HG03280 (cell line): ENCODE results near the gene SRPK1.
"Not testable (repeated sequence)": the region's sequence is repeated elsewhere in the genome, so short reads cannot be mapped to it uniquely, and the experiment has no call there.

Experiments
- ATAC-seq: cut with Tn5 transposase; IDR thresholded peaks from one replicate; pipeline ENCODE4 v1.9.1; 2021; ENCODE audit warnings: mild to moderate bottlenecking, moderate library complexity; ENCODE audit not compliant: unreplicated experiment

The SRPK1 gene

DNA sequence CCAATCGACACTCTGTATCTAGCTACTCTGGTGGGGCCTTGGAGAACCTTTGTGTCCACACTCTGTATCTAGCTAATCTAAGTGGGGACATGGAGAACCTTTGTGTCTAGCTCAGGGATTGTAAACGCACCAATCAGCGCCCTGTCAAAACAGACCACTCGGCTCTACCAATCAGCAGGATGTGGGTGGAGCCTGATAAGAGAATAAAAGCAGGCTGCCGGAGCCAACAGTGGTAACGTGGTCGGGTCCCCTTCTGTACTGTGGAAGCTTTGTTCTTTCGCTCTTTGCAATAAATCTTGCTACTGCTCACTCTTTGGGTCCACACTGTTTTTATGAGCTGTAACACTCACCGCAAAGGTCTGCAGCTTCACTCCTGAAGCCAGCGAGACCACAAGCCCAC, 11.0 kb upstream of the SRPK1 start:
- ATAC-seq: not testable (repeated sequence)

DNA sequence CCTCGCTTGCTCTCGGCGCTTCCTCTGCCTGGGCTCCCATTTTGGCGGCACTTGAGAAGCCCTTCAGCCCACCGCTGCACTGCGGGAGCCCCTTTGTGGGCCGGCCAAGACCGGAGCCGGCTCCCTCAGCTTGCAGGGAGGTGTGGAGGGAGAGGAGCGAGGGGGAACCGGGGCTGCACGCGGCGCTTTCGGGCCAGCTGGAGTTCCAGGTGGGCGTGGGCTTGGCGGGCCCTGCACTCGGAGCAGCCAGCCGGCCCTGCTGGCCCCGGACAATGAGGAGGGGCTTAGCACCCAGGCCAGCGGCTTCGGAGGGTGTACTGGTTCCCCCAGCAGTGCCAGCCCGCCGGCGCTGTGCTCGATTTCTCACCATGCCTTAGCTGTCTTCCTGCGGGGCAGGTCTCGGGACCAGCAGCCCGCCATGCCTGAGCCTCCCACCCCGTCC, 10.2 kb upstream of the SRPK1 start:
- ATAC-seq: no peak

- no peak for ATAC-seq
These were observed 8.7 kb upstream of the SRPK1 start for GRCh38 chr6:35929601-35930000.

DNA sequence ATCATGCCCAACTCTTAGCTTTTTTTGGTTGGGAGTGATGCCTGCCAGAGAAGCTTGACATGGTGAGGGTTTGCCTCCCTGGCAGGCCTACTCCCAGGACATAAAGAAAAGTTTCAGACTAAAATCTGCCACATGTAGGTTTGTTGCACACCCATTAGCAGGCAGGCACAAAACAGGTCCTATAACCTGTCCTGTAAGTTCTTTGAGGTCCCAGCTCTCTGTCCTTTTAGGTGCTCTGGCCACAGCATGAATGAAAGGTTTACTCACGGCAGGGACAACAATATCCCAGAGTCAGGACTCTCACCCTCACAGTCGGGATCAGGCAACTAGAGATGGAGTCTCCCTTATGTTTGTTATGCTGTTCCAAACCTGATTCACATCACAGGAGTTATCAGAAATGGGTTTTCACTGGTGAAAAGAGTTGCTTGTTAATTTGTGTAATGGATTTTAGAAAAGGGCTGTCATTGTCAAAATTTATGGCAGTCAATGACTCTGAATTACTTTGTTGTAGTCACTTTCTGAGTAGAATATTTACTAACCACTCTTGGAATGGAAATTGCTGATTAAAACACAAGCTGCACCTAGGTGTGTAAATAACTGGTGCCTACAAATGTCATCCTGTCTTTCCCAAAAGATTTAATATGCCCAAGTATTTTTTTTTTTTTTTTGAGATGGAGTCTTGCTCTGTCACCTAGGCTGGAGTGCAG, 5.8 kb upstream of the SRPK1 start:
- no peak for ATAC-seq

- ATAC-seq: no peak
These were observed 5.1 kb upstream of the SRPK1 start for GRCh38 chr6:35925961-35926360.

DNA sequence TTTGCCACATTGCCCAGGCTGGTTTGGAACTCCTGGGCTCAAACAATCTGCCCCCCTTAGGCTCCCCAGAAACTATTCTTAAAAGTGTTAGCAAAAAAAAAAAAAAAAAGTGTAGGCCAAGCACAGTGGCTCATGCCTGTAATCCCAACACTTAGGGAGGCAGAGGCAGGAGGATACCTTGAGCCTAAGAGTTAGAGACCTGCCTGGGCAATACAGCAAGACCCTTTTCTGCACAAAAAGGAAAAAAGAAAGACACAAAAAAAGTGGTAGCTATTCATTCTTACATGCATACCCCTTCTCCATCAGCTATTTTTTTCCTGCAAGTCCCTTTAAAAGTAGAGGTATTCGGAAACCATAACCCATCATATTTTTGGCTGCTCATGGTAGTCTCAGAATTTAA, 3.2 kb upstream of the SRPK1 start:
- ATAC-seq: no peak

GRCh38 chr6:35922139-35922554, 1.2 kb upstream of the SRPK1 start:
- ATAC-seq: no peak

- peak; percentile 33 for ATAC-seq
These were observed 809 bp downstream of the SRPK1 start for GRCh38 chr6:35919827-35920751.

- ATAC-seq: peak; percentile 7
These were observed 1.6 kb downstream of the SRPK1 start for GRCh38 chr6:35919085-35919826.

DNA sequence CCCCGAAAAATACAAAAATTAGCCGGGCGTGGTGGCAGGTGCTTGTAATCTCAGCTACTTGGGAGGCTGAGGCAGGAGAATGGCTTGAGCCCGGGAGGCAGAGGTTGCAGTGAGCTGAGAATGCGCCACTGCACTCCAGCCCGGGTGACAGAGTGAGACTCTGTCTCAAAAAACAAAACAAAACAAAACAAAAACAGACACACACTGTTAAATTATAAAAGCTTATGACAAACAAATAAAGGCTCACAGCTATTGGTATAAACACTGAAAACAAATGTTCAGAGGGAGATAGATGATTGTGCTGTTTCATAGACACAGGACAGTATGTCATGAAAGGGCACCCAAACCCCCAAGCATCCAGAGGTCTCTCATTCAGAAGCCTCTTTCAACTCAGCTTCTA, 4.0 kb downstream of the SRPK1 start:
- ATAC-seq: not testable (repeated sequence)

GRCh38 chr6:35916056-35916455, 4.8 kb downstream of the SRPK1 start:
- ATAC-seq: no peak

DNA sequence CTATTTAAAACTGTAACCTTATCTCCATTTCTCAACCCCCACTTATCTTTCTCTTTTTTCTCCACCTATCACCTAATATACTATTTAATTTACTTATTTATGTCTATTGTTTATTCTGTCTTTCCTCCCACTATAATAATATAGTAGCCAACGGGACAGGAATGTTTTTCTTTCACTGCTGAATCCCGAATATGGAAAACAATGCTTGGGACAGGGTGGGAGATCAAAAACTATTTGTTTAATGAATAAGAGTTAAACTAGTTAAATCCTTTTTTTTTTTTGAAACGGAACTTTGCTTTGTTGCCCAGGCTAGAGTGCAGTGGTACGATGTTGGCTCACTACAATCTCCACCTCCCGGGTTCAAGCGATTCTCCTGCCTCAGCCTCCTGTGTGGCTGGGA, 6.4 kb downstream of the SRPK1 start:
- no peak for ATAC-seq

DNA sequence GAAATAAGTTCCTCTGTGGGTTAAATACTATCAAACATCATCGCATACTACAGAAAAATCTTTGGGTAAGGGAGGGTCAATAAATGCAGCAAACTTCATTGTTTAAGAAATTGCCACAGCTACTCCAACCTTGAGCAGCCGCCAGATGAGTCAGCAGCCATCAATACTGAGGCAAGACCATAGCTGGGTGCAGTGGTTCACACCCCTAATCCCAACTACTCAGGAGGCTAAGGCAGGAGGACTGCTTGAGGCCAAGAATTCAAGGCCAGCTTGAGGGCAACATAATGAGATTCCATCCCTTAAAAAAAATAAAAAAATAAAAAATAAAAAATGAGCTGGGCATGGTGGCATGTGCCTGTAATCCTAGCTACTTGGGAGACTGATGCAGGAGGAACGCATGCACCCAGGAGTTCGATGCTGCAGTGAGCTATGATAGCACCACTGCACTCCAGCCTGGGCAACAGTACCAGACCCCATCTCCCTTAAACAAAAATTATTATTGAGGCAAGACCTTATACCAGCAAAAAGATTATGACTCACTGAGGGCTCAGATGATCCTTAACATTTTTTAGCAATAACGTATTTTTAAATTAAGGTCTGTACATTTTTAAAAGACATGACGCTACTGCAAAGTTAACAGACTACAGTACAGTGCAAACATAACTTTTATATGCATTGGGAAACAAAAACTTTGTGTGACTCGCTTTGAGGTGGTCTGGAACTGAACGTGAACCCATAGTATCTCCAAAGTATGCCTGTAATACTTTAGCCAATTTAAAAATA, 8.8 kb downstream of the SRPK1 start:
- ATAC-seq: no peak

DNA sequence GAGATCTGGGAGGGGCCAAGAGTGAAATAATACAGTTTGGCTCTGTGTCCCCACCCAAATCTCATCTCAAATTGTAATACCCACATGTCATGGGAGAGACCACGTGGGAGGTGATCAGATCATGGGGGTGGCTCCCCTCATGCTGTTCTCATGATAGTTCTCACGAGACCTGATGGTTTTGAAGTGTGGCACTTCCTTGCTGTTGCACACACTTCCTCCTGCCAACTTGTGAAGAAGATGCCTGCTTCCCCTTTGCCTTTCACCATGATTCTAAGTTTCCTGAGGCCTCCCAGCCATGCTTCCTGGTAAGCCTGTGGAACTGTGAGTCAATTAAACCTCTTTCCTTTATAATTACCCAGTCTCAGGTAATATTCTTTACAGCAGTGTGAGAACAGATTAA, 11.3 kb downstream of the SRPK1 start:
- ATAC-seq: not testable (repeated sequence)

DNA sequence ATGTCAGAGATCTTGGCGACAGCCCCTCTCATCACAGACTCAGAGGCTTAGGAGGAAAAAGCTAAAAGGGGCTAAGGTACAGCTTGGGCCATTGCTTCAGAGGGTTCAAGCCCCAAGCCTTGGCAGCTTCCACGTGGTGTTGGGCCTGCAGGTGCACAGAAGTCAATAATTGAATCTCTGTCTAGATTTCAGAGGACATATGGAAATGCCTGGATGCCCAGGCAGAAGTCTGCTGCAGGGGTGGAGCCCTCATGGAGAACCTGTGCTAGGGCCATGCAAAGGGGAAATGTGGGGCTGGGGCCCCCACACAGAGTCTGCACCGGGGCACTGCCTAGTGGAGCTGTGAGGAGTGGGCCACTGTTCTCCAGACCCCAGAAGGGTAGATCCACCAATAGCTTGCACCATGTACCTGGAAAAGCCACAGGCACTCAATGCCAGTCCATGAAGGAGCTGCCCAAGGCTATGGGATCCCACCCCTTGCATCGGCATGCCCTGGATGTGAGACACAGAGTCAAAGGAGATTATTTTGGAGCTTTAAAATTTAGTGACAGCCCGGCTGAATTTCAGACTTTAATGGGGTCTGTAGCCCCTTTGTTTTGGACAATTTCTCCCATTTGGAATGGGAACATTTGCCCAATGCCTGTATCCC, 12.0 kb downstream of the SRPK1 start:
- not testable (repeated sequence) for ATAC-seq

- no peak for ATAC-seq
These were observed 13.1 kb downstream of the SRPK1 start for GRCh38 chr6:35907750-35908149.

GRCh38 chr6:35906499-35906846, 14.4 kb downstream of the SRPK1 start:
- no peak for ATAC-seq

DNA sequence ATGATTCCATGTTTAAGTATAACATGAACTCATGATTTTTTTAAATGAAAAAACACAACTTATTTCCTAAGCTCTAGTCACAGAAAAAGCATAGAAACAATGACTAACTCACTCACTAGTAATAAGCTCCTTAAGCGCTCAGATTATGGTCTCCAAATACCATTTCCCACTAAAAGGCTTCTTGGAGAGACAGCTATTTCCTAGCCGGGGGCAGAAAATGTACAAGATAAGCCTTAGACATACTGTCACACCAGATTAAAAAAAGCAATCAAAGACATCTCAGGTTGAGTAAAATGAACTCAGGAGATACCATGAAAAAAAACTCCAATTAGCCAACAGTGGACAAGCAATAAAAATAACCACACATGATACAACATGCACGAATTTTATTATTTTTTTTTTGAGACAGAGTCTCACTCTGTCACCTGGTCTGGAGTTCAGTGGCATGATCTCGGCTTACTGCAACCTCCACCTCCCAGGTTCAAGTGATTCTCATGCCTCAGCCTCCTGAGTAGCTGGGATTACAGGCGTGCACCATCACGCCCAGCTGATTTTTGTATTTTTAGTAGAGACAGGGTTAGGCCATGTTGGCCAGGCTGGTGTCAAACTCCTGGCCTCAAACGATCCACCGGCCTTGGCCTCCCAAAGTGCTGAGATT, 14.9 kb downstream of the SRPK1 start:
- no peak for ATAC-seq

DNA sequence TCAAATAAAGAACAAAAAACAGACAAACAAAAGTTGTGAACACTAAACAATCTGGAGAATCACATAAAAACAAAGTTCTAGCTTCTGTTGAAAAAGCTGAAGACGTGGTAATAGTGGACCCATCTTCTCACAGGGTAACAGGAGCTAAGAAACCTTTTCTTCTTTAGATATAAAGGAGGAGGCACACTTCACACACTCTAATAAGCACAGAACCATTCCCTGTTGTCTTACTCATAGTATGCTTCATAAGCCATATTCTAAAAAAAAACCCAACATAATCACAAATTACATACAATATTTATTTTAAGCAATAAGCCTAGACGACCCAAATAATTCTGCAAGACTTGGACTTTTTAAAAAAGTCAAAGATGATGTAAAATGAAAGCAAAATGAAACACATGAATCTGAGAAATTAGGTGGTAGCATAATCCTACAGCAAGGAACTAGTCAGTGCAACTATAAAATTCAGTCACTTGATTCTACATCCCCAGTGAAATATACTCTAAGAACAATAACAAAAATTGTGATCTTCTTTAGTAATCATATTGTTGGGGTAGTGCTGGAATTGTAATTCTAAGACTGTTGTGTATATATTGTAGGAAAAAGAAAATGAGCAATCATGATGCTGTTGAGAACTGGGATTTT, 15.6 kb downstream of the SRPK1 start:
- no peak for ATAC-seq
